ENCODE measurements around the gene KLHL36.
"Not testable (repeated sequence)": the region's sequence is repeated elsewhere in the genome, so short reads cannot be mapped to it uniquely, and the experiment has no call there.

KLHL36 gene

DNA sequence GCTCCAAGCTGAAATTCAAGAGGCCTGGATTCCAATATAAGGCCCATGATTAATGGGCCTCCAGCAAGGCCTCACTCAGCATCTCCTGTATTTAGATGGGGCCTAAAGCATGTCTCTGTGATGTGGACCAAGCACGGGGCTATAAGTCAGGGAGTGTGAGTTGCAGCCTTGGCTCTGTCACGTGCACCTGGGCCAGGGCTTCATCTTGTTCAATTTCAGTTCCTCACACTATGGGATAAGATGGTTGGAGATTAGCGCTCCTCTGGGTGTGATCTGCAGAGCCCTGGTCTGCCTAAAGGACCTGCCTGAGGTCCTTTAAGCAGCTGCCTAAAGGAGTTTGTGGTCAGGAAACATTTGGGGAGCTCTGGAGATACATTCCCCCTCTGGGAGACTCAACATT lies 25.2 kb downstream of the KLHL36 start:
- DNase-seq: no peak

DNA sequence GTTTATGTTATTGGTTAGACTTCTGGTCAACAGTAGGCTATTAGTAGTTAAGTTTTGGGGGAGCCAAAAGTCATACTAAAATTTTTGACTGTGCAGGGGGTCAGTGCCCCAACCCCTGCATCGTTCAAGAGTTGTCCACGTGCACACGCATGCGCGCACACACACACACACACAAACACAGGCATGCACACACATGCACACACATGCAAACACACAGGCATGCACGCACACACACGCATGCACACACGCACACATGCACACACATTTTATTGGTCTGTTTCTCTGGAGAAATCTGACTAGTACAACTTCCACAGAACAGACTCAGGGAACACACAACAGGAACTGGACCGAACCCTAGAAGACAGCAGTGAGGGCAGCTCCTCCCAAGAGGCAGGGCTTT lies 27.1 kb downstream of the KLHL36 start:
- DNase-seq: no peak

DNA sequence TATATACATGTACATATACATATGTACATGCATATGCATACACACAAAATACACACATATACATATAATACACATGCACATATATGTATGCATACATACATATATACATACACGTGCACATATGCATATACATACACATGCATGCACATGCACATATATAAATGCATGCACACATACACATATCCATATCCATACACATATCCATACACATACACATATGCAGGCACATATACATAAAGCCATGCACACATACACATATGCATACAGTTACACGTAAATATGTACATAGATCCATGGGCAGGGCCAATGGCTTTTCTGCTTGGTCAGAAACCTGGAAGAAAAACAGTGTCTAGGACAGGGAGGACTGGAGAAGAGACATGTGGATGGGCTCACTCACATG lies 27.6 kb downstream of the KLHL36 start:
- DNase-seq: no peak

DNA sequence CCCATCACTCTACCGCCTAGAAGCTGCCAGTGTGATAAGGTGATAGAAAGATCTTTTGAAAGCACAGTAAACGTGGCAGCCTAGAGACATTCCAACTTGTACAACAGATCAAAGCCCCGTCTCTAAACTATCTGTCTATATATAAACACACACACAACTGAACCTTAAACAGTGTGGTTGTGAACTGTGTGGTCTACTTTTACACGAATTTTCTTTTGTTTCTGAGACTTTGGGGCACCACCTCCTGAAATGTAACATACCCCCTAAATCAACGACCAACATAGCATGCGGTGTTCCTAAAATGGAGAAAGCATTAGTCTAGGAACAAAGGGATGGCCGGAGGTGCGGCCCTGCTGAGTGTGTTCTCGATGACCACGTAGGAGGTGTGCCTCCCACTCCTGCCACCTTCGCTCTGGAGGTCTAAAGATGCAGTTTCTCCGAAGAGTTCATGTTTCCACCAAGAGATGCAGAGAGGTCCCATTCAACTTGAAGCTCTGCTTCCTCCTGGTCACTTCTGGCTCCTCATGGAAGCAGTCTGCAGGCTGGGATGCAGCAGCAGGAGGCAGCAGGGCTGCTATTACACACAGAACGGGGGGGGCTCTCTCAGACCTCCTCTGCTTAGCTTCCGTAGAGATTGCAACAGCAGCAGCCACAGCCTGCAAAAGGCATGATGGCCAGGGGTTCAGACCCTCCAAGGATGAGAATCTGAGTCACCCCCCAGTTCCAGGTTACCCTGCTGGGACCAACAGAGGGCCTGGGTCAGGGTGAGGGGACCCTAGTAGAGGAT lies 28.9 kb downstream of the KLHL36 start:
- no peak for DNase-seq

DNA sequence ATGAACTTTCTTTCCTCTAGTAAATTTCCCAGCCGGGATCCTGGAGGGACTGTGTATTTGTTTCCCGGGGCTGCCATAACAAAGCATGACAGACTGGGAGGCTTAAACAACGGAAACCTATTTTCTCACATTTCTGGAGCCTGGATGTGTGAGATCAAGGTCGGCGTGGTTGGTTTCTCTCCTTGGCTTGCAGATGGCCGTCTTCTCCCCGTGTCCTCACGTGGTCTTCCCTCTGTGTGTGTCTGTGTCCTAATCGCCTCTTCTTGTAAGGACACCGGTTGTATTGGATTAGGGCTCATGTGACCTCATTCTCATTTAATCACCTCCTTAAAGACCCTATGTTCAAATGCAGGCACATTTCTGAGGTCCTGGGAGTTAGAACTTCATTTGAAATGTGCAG lies 29.5 kb downstream of the KLHL36 start:
- no peak for DNase-seq

DNA sequence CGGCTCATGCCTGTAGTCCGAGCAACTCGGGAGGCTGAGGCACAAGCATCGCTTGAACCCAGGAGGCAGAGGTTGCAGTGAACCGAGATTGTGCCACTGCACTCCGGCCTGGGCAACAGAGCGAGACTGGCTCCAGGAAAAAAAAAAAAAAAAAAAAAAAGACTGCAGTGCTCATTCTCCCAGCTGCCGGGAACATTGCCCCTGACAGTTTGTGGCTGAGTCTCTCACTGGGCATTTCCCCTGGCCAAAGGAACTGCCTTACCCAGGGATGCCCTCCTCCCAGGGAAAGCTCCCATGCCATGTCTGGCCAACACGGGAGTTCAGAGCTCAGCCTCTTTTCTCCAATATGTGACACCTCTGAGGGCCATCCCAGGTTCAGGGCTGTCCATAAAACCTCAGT lies 30.2 kb downstream of the KLHL36 start:
- DNase-seq: no peak

GRCh38 chr16:84680165-84680842 lies 32.0 kb downstream of the KLHL36 start:
- DNase-seq: no peak

- DNase-seq: no peak
These were observed 32.7 kb downstream of the KLHL36 start for GRCh38 chr16:84680843-84681629.

DNA sequence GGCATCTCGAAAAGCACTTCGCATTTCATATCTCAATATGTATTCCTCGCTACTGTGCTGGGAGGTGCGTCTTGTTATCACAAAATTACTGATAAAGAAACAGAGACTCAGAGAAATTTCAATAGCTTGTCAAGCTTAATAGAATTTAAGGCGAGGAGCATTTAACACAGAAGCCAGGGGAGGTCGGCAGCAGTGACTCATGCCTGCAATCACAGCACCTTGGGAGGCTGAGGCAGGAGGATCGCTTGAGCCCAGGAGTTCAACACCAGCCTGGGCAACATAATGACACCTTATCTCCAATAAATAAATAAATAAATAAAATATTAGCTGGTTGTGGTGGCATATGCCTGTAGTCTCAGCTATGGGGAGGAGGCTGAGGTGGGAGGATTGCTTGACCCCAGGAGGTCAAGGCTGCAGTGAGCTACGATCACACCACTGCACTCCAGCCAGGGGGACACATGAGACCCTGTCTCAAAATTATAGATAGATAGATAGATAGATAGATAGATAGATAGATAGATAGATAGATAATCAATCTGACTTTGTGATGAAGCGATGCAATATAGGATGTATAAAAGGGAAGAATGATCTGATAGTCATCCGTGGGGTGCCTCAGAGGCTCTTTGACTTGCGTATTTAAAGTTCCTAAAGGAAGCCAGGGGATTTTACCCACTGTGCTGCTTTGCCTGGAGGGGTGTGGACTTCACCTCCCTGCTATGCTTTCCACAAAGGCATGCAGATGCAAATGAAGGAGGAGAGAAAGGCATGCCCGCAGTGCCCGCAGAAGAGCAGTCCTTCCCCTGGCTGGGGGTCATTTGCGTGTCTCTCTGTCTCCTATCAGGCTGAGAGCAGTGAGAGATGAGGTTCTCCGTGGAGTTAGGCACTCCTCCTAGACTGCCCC lies 35.6 kb downstream of the KLHL36 start:
- no peak for DNase-seq

- DNase-seq: no peak
These were observed 36.3 kb downstream of the KLHL36 start for GRCh38 chr16:84684592-84684965.

GRCh38 chr16:84685210-84685609 lies 36.9 kb downstream of the KLHL36 start:
- no peak for DNase-seq

DNA sequence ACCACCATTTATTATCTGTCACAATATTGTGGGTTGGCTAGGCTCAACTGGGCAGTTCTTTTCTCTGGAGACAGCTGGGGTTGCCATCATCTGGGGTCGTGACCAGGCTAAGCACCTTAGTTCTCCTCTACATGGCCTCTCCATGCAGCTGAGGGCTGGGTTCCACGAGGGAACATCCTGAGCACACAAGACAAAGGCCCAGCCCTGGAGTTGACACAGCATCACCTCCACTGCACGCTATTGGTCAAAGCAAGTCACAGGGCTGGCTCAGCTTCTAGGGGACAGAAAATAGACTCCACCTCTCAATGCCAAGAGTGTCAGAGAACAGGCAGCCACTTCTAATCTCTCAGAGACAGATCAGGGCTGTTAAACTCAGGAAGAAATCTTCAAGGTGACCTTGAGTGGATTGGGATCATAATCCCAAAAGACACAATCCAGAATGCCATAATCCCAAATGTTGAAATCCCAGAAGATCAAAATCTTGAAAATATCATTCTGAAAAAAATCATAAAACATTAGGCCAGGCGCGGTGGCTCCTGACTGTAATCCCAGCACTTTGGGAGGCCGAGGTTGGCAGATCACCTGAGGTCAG lies 38.5 kb downstream of the KLHL36 start:
- DNase-seq: no peak

- no peak for DNase-seq
These were observed 39.4 kb downstream of the KLHL36 start for GRCh38 chr16:84687715-84688114.

DNA sequence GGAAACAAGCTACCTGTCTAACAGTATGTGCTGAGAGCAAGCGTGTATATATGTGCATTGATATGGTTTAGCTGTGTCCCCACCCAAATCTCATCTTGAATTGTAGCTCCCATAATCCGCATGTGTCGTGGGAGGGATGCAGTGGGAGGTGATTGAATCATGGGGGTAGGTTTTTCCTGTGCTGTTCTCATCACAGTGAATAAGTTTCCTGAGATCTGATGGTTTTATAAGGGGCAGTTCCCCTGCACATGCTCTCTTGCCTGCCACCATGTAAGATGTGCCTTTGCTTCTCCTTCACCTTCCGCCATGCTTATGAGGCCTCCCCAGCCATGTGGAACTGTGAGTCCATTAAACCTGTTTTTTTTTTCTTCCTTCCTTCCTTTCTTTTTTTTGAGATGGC lies 39.9 kb downstream of the KLHL36 start:
- not testable (repeated sequence) for DNase-seq

DNA sequence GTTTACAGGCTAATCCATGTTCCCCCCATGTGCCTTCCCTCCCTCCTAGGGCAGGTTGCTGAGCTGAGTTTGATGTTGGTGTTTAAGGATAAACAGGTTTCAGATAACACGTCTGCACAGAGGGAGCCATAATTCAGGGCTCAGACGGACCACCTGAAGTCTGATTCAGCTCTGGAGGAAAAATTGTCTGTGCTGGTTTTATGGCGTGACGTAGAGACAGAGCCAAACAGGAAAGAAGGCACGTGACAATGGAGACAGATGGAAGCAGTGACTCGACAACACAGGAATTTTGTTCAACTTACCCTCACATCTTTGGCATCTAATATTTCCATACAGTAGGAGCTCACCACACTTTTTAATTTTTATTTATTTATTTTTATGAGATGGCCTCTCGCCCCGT lies 40.8 kb downstream of the KLHL36 start:
- no peak for DNase-seq

DNA sequence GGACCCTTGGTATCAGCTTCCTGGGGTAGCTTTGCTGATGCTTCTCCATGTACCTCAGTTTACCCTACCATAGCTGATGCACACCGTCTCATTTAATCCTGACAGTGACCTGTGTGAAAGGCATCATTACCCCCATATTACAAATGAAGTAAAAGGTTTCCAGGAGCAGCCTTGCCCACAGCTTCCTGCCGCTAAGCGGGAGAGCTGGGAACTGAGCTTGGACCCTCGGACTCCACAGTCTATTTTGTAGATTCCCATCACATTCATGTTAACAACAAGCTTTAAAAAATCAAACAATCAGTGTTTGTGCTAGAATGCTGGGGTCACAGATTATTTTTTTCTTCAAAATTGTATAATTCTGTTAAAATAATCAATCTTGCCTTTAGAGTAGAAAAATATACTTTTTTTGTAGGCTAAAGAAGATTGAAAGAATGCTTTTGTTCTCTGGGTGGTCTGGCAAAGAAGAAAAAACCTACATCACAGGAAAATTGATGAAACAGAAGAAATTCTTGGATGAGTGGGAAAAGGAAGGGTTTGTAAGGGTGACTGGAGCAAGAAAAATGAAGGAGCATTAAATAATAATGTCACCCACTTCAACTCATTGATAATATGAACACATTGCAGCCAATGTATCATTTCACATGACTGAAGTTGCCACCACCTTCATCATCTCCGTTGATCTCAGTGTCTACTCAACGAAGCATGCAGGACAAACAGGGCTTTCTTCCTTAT lies 41.9 kb downstream of the KLHL36 start:
- no peak for DNase-seq

DNA sequence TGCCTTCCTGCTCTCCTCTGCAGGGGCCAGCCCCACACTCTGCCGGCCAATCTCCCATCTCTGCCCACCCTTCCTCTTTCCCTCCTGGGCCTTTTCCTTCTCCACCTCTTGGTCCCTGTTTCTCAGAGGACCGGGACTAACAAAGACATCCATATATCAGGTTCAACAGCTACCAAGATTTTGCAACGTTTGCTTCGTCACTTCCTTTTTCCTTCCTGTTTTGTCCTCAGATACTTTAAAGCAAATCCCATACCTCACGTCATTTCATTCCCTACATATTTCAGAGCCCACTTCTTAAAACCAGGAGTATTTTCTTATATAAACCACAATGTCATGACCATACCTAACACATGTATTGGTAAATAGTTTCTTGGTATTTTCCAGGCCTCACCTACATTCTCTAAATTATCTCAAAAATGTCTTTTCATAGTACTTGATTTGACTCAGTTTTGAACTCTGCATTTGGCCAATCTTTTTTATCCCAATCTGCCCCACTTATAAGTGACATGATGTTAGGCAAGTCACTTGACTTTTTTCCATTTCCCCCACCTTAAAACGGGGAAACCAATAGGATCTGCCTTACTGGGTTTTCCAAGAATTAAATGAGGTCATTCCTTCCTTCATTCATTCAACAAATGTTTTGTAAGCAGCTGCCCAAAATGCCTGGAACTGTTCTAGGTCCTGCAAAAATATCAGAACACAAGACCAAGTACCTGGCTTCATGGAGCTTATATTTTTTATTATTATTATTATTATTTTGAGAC lies 44.3 kb downstream of the KLHL36 start:
- no peak for DNase-seq

DNA sequence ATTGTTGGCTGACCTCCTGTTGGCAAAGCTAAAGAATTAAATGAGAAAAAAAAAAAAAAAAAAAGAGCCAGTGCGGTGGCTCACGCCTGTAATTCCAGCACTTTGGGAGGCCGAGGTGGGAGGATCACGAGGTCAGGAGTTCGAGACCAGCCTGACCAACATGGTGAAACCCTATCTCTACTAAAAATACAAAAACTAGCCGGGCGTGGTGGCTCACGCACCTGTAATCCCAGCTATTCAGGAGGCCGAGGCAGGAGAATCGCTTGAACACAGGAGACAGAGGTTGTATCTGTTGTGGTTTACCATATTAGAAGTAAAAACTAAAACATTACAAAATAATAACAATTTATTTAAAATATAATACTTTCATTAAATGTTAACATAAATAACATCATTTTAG lies 45.6 kb downstream of the KLHL36 start:
- DNase-seq: not testable (repeated sequence)

- no peak for DNase-seq
These were observed 46.7 kb downstream of the KLHL36 start for GRCh38 chr16:84694980-84695379.

- DNase-seq: no peak
These were observed 50.9 kb downstream of the KLHL36 start for GRCh38 chr16:84699147-84699711.
